IMR-90 (cell line): ENCODE measurements around the gene CHPF2.
A peak's percentile ranks its signal among the peaks of the same experiment; 100 is the strongest.

Source experiments
- BHLHE40 ChIP-seq: fragments of 150-350 bp; IDR thresholded peaks from 2 replicates; pipeline ENCODE4 v1.6.1; 2016; ENCODE audit warnings: mild to moderate bottlenecking, low read depth, low read length
- CHD1 ChIP-seq: IDR thresholded peaks from 2 replicates; pipeline ENCODE4 v1.6.1; 2012; ENCODE audit warnings: low read depth, low read length, improper control_type of control experiment
- CTCF ChIP-seq: conservative IDR thresholded peaks from 2 replicates; pipeline ENCODE4 v1.5.1; 2012; ENCODE audit warnings: mild to moderate bottlenecking, low read depth, low read length, improper control_type of control experiment
- POLR2A ChIP-seq: IDR thresholded peaks from 2 replicates; pipeline ENCODE4 v1.6.1; 2012; ENCODE audit warnings: mild to moderate bottlenecking, low read depth, low read length
- RAD21 ChIP-seq: IDR thresholded peaks from 2 replicates; pipeline ENCODE4 v1.6.1; 2012; ENCODE audit warnings: low read length, improper control_type of control experiment
- RCOR1 ChIP-seq: IDR thresholded peaks from 2 replicates; pipeline ENCODE4 v1.6.1; 2012; ENCODE audit warnings: mild to moderate bottlenecking, low read length, improper control_type of control experiment; ENCODE audit not compliant: insufficient replicate concordance
- USF2 ChIP-seq: fragments of 150-350 bp; IDR thresholded peaks from 2 replicates; pipeline ENCODE4 v1.6.1; 2017; ENCODE audit warnings: mild to moderate bottlenecking, antibody characterized with exemption, low read length, low read depth

GRCh38 chr7:151232091-151232916 lies at the start of gene CHPF2:
- TF ChIP-seq CTCF (no peak), POLR2A (peak; percentile 74), USF2 (no peak), RCOR1 (no peak), BHLHE40 (no peak), RAD21 (no peak), CHD1 (no peak; the same call in 1 of the 2 replicates)
